Measurements from ENCODE around the gene SCN5A.

DNA sequence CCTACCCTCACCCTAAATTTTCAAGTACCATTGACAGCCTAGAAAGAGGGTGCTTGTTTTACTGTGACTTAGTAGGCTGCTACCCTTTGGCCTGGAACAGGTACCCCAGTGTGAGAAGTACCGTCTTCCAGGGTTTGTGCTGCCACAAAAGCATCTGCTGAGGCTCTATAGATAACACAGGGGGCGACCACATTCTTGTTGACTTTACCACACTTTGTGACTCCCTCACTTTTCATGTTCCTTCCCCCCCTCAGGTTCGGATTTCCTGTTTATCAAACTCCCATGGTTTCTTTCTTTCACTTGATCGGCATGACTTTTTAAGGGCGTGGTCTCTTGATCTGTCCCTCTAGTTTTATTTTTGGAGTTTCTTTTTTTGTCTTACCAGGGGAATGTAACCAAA is 129.8 kb downstream of the SCN5A start:
- TF ChIP-seq, protein P1, sequence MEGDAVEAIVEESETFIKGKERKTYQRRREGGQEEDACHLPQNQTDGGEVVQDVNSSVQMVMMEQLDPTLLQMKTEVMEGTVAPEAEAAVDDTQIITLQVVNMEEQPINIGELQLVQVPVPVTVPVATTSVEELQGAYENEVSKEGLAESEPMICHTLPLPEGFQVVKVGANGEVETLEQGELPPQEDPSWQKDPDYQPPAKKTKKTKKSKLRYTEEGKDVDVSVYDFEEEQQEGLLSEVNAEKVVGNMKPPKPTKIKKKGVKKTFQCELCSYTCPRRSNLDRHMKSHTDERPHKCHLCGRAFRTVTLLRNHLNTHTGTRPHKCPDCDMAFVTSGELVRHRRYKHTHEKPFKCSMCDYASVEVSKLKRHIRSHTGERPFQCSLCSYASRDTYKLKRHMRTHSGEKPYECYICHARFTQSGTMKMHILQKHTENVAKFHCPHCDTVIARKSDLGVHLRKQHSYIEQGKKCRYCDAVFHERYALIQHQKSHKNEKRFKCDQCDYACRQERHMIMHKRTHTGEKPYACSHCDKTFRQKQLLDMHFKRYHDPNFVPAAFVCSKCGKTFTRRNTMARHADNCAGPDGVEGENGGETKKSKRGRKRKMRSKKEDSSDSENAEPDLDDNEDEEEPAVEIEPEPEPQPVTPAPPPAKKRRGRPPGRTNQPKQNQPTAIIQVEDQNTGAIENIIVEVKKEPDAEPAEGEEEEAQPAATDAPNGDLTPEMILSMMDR (IDR thresholded peaks at IDR 0.05), result no peak
- no peak for TF ChIP-seq EZH2 (IDR thresholded peaks at IDR 0.05; ENCODE audit: borderline replicate concordance, insufficient read depth, low read depth, low read length, poor library complexity, severe bottlenecking)
